Astrocyte (in vitro differentiated cells and primary cell): Measurements from ENCODE around the gene CTNNA3.

ENCODE experiments used
- EZH2 ChIP-seq: IDR thresholded peaks from 2 replicates; pipeline ENCODE4 v1.6.1; 2012; ENCODE audit warnings: mild to moderate bottlenecking, low read length, inconsistent platforms; ENCODE audit not compliant: insufficient read depth
- TF ChIP-seq, protein P1 (sequence below): IDR thresholded peaks from 2 replicates; pipeline ENCODE4 v1.5.1; 2011; ENCODE audit warnings: low read depth, mild to moderate bottlenecking, inconsistent platforms, low read length, moderate library complexity; ENCODE audit not compliant: insufficient read depth

DNA sequence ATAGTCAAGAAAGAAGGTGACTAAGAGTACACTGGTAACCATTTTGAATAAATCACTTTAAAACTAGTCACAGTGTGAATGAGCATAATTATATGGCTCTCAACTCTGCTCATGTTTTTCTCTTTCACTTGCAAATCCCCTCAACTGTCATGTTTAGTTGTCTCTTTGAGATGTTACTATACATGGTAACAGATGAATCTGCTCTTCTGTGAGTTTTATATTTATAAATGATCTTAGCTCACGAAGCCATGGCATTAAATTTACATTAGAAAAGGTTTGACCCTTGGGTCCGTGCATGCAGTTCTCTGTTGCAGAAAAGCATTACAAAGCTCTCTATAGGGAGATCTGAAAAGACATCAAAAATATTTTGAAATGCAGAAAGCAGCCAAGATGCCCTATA is 803.1 kb downstream of the CTNNA3 start:
- TF ChIP-seq, protein P1, sequence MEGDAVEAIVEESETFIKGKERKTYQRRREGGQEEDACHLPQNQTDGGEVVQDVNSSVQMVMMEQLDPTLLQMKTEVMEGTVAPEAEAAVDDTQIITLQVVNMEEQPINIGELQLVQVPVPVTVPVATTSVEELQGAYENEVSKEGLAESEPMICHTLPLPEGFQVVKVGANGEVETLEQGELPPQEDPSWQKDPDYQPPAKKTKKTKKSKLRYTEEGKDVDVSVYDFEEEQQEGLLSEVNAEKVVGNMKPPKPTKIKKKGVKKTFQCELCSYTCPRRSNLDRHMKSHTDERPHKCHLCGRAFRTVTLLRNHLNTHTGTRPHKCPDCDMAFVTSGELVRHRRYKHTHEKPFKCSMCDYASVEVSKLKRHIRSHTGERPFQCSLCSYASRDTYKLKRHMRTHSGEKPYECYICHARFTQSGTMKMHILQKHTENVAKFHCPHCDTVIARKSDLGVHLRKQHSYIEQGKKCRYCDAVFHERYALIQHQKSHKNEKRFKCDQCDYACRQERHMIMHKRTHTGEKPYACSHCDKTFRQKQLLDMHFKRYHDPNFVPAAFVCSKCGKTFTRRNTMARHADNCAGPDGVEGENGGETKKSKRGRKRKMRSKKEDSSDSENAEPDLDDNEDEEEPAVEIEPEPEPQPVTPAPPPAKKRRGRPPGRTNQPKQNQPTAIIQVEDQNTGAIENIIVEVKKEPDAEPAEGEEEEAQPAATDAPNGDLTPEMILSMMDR, result no peak
- TF ChIP-seq EZH2, result no peak
